Posterior cingulate gyrus (tissue), 11 donors: ENCODE measurements around the gene ZBTB21.

Source experiments
- DNase-seq, 10 donors: peaks; one replicate each; pipeline versions ENCODE4 v3.0.0 to v3.0.0-alpha.2; 2020 to 2021; ENCODE audit warnings: mixed read lengths in 3 of 10
- intact Hi-C: fragments of 100-400 bp; cut with DNase I; formaldehyde crosslinking; loops from one replicate; pipeline ENCODE4 v1.15.1; 2023

Gene ZBTB21

GRCh38 chr21:42022091-42022430 lies 11.9 kb upstream of the ZBTB21 start:
- intact Hi-C loops = no loop called here
- peak in 1 of 10 donors; percentile 65 for DNase-seq

DNA sequence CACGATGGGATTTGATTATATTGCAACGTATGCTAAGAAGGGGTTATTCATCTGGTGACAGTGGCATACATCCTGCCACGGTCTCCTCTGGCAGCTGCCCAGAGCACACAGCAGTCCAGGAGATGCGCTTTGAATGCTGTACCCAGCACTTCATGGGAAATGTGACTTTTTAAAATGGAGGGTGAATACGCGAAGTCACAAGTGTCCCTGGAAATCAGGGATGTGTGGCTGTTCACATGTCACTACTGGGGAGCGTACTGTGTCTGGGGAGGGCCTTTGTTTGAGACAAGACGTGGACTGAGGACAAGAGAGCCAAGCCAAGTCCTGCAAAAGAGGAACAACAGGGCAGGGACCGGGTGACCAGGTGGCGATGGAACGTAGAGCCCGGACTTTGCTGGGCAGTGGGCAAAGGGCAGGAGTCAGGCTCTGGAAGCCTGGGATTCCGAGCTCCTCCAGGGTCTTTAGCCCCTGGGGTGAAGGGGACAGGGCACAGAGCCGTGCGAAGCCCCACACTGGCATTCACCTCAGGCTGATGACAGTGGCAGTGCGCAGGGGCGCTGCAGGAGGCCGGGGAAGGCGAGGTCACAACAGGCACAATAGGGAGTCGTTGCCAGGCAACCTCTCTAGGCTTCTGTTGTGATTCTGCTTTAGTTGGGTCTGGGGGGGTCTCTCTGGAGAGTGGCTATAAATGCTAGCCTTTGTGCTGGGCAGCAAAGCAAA lies 11.4 kb upstream of the ZBTB21 start:
- peak in 2 of 10 donors; percentile 28 to 80 for DNase-seq
- intact Hi-C loops = no loop called here

- intact Hi-C loops = no loop called here
- peak in 1 of 10 donors; percentile 55 for DNase-seq
These were observed 9.5 kb upstream of the ZBTB21 start for GRCh38 chr21:42019706-42020105.

DNA sequence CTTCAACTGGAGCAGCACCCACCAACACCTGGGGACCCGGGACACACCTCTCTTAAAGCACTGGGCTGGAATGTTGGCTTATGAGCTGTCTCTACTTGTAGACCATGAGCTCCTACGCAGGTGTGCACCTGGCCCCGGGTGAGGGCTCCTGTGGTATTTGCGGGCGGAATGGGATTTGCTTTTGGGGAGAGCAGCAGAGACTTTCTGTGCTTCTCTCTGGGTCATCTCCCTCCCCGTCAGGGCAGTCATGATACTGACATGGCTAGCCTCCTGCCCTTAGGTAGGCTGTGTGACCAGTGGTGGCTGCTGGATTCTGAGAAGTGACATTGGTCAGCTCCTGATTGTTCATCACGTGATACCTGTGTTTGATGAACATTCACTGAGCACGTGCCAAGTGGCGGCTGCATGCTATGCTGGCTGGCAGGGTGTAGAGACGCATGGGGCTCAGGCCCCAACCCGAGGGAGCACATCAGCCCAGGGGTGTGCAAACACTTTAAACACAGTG lies 9.0 kb upstream of the ZBTB21 start:
- peak in 1 of 10 donors; percentile 70 for DNase-seq
- intact Hi-C loops = no loop called here

- no peak for DNase-seq
- intact Hi-C loops = no loop called here
These were observed 6.9 kb upstream of the ZBTB21 start for GRCh38 chr21:42017022-42017421.

- intact Hi-C loops = no loop called here
- no peak for DNase-seq
These were observed 6.3 kb upstream of the ZBTB21 start for GRCh38 chr21:42016364-42016985.

- no peak for DNase-seq
- intact Hi-C loops = loop anchor here (5.0 kb wide), 1 partner anchor 103 kb away; no protein-coding TSS in a partner anchor
These were observed 3.8 kb upstream of the ZBTB21 start for GRCh38 chr21:42013931-42014330.

DNA sequence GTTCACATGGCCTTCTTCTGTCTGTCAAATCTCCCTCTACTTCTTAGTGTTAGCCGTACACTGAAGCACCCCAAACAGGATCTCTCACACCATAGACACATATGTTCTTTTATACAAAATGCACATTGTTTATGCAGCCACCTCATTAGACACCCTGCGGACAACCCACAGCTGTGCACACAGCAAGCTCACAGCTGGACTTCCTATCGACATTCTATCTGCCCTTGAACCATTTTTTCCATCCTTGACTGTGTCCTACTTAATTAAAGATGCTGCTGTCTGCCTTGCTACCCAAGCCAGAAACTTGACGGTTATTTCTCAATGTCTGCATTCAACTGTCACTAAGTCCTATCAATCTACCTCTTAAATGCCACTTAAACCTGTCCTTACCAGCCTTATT lies 3.2 kb upstream of the ZBTB21 start:
- no peak for DNase-seq
- intact Hi-C loops = loop anchor here (5.0 kb wide), 1 partner anchor 104 kb away; no protein-coding TSS in a partner anchor

DNA sequence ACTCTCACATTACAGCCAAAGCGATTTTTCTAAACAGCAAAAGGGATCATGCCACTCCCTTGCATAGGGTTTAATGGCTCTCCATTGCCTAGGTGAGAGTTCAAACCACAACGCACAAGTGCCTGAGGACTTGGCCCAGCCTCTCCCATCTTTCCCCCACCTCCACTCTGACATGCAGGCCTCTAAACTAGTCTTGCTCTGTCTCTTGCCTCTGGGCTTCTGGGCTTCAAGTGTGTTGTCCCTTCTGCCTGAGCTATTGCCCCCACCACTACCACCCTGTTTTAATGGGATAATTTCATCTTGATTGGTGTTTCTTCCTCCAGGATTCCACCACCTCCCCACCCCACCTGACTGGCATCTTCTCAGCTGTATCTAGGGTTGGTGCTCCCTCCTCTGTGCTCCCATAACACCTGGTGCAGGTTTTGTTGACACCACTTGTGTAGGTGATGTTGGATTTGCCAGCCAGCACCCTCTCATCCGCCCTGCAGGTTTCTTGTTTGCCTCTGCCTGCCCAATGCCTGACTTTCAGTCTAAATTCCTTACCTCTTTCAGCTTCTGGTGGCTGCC lies 2.7 kb upstream of the ZBTB21 start:
- no peak for DNase-seq
- intact Hi-C loops = loop anchor here (5.0 kb wide), 1 partner anchor 104 kb away; no protein-coding TSS in a partner anchor

- intact Hi-C loops = loop anchor here (5.0 kb wide), 1 partner anchor 105 kb away; no protein-coding TSS in a partner anchor
- peak in 1 of 10 donors; percentile 75 for DNase-seq
These were observed 2.2 kb upstream of the ZBTB21 start for GRCh38 chr21:42012344-42012743.

DNA sequence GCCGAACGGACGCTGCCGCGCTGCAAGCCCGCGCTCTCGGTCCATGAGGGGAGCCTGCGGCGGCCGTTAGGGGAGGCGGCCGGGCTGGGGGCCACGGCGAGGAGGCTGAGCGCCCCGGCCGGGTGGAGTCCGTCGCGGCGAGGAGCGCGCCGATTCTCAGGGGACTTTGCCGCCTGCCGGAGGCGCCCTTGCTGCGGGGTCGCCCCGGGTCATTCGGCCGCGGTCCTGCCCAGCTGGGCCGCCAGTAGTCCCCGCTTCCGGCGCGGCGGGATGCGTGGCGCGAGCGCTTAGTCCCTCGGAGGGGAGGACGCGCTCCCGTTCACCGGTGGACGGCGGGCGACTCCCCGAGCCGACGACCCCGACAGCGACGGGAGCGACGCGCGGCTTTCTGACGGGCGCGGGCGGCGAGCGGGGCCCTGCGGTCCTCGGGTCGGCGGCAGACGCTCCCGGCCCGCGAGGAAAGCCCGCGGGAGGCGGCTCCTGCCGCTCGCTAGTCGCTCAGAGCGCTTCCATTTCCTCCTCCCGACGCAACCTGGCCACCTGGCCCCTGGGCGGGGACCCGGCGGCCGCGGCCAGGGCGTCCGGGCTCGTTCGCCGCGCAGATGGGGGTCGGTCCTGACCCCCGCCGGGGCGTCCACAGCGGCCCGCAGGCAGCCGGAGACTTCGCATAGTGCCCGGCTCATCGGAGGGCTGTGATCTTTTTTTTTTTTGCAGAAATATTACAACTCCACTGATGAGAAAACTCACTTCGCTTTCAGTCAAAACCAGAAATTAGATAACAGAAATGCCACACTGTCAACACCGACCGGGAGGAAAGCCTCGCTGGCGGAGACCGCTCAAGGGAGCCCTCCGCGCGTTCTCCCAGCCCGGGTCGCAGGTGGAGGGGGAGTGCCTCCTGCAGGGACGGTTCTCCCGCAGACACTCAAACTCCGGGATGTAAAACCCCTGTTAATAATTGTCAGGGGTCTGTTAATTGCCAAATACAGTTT lies 641 bp upstream of the ZBTB21 start:
- DNase-seq = peak in 4 of 10 donors; percentile 42 to 87 (median 66)
- intact Hi-C loops = loop anchor here (5.0 kb wide), 1 partner anchor 106 kb away; no protein-coding TSS in a partner anchor

DNA sequence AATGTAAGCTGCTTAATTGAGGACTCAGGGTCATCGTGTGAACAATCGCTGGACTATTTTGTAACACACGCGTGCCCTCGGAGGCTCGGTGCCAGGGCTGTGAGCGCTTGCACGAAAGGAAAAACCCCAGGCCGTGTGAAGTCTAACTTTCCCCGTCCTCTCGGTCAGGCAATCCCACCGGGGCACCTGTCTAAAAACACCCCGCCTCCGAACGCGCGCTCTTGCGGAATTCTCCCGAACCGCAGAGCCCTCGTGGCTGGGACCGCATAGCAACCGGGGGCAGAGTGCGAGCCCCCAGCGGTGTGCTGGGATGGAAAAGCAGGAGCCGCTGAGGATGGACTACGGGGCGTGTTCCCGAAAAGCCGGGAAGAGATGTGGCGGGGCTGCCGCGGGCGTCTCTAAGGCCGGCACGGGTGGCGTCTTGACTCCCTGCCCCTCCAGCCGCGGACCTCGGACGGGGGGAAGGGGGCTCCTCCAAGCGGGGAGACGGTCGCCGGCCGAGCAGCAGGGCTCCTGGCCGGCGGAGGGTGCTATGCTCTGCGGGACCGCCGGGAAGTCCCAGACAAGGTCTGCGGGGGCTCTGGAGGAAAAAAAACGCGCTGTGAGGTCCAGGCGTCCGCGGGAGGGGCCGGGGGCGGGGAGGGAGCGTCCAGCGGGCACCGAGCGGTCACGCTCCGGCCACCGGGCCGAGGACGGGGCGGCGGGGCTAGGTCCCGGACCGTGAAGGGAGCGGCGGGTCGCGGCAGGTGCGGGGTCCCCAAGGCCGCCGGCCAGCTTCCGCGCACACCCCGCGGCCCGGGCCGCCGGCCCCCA lies 936 bp downstream of the ZBTB21 start:
- DNase-seq = peak in 8 of 10 donors; percentile 31 to 91 (median 49)
- intact Hi-C loops = loop anchor here (2.0 to 5.0 kb wide), 2 partner anchors 52 to 128 kb away; no protein-coding TSS in a partner anchor

DNA sequence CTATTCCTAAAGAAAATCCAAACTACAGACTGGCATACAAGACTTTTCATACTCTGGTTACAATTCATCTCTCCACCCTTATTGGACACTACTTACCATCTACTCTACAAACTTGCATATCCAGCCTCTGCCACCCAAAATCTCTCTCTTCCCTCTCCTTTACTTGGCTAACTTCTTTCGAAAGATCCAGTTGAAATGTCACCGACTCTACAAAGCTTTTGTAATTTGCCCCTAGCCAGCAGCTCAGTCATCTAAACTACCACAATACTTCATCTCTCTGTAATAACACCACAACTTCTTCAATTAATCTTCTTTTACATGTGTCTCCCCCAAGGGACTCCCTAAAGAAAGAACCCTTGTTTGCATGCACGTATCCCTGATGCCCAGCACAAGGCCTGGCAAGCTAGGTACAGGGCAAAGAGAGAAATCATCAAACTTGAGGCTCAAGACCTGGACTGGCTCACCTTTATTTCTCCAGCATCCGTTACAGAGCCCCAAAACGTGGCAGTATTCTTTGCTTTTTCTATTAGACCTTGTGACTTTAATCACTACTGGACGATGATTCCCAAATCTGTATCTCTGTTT lies 2.7 kb downstream of the ZBTB21 start:
- intact Hi-C loops = loop anchor here (5.0 kb wide), 1 partner anchor 50 kb away; no protein-coding TSS in a partner anchor
- no peak for DNase-seq

- intact Hi-C loops = loop anchor here (5.0 kb wide), 1 partner anchor 49 kb away; no protein-coding TSS in a partner anchor
- no peak for DNase-seq
These were observed 3.4 kb downstream of the ZBTB21 start for GRCh38 chr21:42006765-42007164.

DNA sequence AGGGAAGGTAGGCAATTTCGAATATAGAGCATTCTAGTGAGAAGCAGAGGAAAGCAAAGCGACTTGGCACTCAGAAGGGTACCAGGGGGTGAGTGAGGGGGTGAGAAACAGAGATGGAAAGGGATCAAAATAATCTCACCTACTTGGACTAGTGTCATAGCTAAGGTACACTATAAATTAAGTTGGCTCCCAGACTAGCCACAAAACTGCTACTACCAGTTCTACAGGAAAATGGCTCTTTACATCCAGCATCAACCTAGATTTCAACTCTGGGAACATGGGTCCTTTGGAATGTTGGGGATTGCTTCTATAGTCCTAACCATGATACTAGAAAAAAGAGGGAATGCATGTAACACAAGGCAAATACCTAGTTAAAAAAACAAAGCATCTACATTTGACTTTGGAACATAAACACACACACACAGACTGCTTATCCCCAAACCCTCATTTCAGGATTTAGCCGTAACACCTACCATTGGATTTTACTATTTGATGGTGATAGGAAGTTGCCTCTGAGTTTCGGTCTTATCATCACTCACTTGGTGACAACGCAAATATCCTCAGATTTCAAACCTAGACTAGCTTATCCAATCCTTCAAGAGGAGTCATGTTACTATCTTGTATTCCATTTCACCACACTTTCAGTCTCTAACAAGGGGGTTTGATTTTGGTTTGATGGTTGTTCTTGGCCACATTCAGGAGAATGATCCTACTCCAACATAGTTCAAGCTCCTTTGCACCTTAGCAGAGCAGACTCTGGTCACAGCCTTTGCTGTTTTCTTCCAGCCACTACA lies 5.6 kb downstream of the ZBTB21 start:
- no peak for DNase-seq
- intact Hi-C loops = loop anchor here (5.0 kb wide), 1 partner anchor 47 kb away; no protein-coding TSS in a partner anchor

GRCh38 chr21:42003051-42003461 lies 7.1 kb downstream of the ZBTB21 start:
- peak in 1 of 10 donors; percentile 79 for DNase-seq

GRCh38 chr21:42002421-42002958 lies 7.7 kb downstream of the ZBTB21 start:
- intact Hi-C loops = no loop called here
- peak in 3 of 10 donors; percentile 79 to 90 (median 90) for DNase-seq

More at GRCh38 chr21:42003051-42003461, 7.1 kb downstream of the ZBTB21 start:
- intact Hi-C loops = no loop called here
